GM12878 (cell line): Measurements from ENCODE around the gene ISM1. TPM values are rescaled to one million over a fixed set of nuclear protein-coding genes. Genes with fewer than 3 reads are reported as not detected.

ENCODE experiments used
- ATAC-seq: fragments of 200-7000 bp; cut with Tn5 transposase; 3 replicates; pipeline ENCODE4 v1.9.1; 2020; ENCODE audit warnings: mild to moderate bottlenecking, moderate library complexity
- BruUV-seq: library from RNA; stranded (reverse); fragments of 400-500 nt; replicated peaks from 2 replicates; lab custom pipeline; 2021; lab: Mats Ljungman, UMichigan
- CTCF ChIA-PET: fragments of 300-600 bp; sonication (Branson Sonifier 250); formaldehyde crosslinking; extraction: SDS; loops from one replicate; lab custom pipeline; 2021; ENCODE audit warnings: inconsistent platforms; lab: Yijun Ruan, JAX
- POLR2A ChIA-PET: fragments of 350-600 bp; formaldehyde crosslinking; extraction: SDS; loops from one replicate; lab custom pipeline; 2021; ENCODE audit warnings: inconsistent platforms; lab: Charles Lee
- RAD21 ChIA-PET: fragments of 300-600 bp; sonication (Branson Sonifier 250); formaldehyde crosslinking; loops from one replicate; lab custom pipeline; 2023; ENCODE audit warnings: antibody characterized with exemption; ENCODE audit not compliant: unreplicated experiment; lab: Charles Lee
- SMC1A ChIA-PET: fragments of 300-600 bp; sonication (Branson Sonifier 250); formaldehyde crosslinking; loops from one replicate; lab custom pipeline; 2023; ENCODE audit not compliant: unreplicated experiment, uncharacterized antibody; lab: Charles Lee
- DNase-seq: peaks from one replicate; pipeline ENCODE4 v3.0.0-alpha.2; 2011; ENCODE audit warnings: low read depth, low spot score
- FAIRE-seq: peaks from 3 replicates; lab custom pipeline; 2011; peaks lifted over from hg19 to GRCh38; lab: Jason Lieb, UNC
- H2AFZ ChIP-seq: 2 replicates; pipeline ENCODE4 v1.6.0; 2011; ENCODE audit warnings: low read depth, low read length, control low read depth; ENCODE audit not compliant: control insufficient read depth
- H3K27ac ChIP-seq: 2 replicates; pipeline ENCODE4 v1.5.1; 2011; ENCODE audit warnings: control low read depth; ENCODE audit not compliant: control insufficient read depth, insufficient read depth
- H3K27me3 ChIP-seq, 2 experiments: replicated peaks in 1 of 2; 2 replicates each; pipeline versions ENCODE4 v1.6.0 to v1.6.1; 2011; ENCODE audit warnings: low read length in 1 of 2; ENCODE audit not compliant: control insufficient read depth in 2 of 2, insufficient read depth in 2 of 2
- H3K36me3 ChIP-seq, 2 experiments: 2 replicates each; pipeline ENCODE4 v1.5.1; 2011; ENCODE audit warnings: low read length in 1 of 2; ENCODE audit not compliant: control insufficient read depth in 2 of 2, insufficient read depth in 2 of 2
- H3K4me1 ChIP-seq: 2 replicates; pipeline ENCODE4 v1.6.1; 2011; ENCODE audit warnings: mild to moderate bottlenecking, low read length, moderate library complexity, mixed read lengths; ENCODE audit not compliant: control insufficient read depth, insufficient read depth
- H3K4me2 ChIP-seq: 2 replicates; pipeline ENCODE4 v1.6.0; 2011; ENCODE audit warnings: control low read depth; ENCODE audit not compliant: control insufficient read depth, insufficient read depth
- H3K4me3 ChIP-seq: fragments of 200-600 bp; sonication (generic); 2 replicates; pipeline ENCODE4 v1.5.1; 2016
- H3K79me2 ChIP-seq: 2 replicates; pipeline ENCODE4 v1.6.0; 2011; ENCODE audit warnings: low read length; ENCODE audit not compliant: control insufficient read depth, insufficient read depth
- H3K9ac ChIP-seq: 2 replicates; pipeline ENCODE4 v1.8.0; 2011; ENCODE audit warnings: low read length, control low read depth, mixed read lengths; ENCODE audit not compliant: control insufficient read depth, insufficient read depth
- H3K9me3 ChIP-seq: replicated peaks from 3 replicates; pipeline ENCODE4 v1.5.1; 2011; ENCODE audit warnings: mild to moderate bottlenecking, low read length; ENCODE audit not compliant: control insufficient read depth, insufficient read depth
- H4K20me1 ChIP-seq: 2 replicates; pipeline ENCODE4 v1.6.0; 2011; ENCODE audit not compliant: control insufficient read depth, insufficient read depth
- BACH1 ChIP-seq: fragments of 450-650 bp; IDR thresholded peaks from 2 replicates; pipeline ENCODE4 v1.6.1; 2017; ENCODE audit warnings: mild to moderate bottlenecking, borderline replicate concordance
- HDAC2 ChIP-seq: fragments of 200-600 bp; sonication (generic); IDR thresholded peaks from 2 replicates; pipeline ENCODE4 v1.6.1; 2017
- MYB ChIP-seq: fragments of 150-350 bp; IDR thresholded peaks from 2 replicates; pipeline ENCODE4 v1.6.1; 2014; ENCODE audit warnings: mild to moderate bottlenecking, low read depth, low read length, borderline replicate concordance
- NBN ChIP-seq: fragments of 450-650 bp; IDR thresholded peaks from 2 replicates; pipeline ENCODE4 v1.6.1; 2016
- NFYB ChIP-seq: IDR thresholded peaks from 2 replicates; pipeline ENCODE4 v1.6.1; 2011; ENCODE audit warnings: low read depth, mild to moderate bottlenecking, low read length, improper control_type of control experiment, moderate library complexity; ENCODE audit not compliant: insufficient read depth
- NKRF ChIP-seq: fragments of 450-650 bp; conservative IDR thresholded peaks from 2 replicates; pipeline ENCODE4 v1.6.1; 2017; ENCODE audit warnings: mild to moderate bottlenecking, moderate library complexity
- PBX3 ChIP-seq: IDR thresholded peaks from 2 replicates; pipeline ENCODE4 v1.6.1; 2011; ENCODE audit warnings: mild to moderate bottlenecking, low read depth, low read length, moderate library complexity; ENCODE audit not compliant: insufficient replicate concordance
- PKNOX1 ChIP-seq: fragments of 450-650 bp; IDR thresholded peaks from 2 replicates; pipeline ENCODE4 v1.6.1; 2016; ENCODE audit warnings: mild to moderate bottlenecking
- SKIL ChIP-seq: fragments of 450-650 bp; IDR thresholded peaks from 2 replicates; pipeline ENCODE4 v1.6.1; 2017; ENCODE audit warnings: mild to moderate bottlenecking, low read depth, inconsistent platforms; ENCODE audit not compliant: poor library complexity, severe bottlenecking
- SUPT20H ChIP-seq: IDR thresholded peaks from 2 replicates; pipeline ENCODE4 v1.6.1; 2011; ENCODE audit warnings: low read depth, mild to moderate bottlenecking, low read length, moderate library complexity, borderline replicate concordance; ENCODE audit not compliant: control insufficient read depth
- SUZ12 ChIP-seq: fragments of 200-600 bp; sonication (generic); IDR thresholded peaks from one replicate; pipeline ENCODE4 v1.6.1; 2018; ENCODE audit warnings: antibody characterized with exemption, mild to moderate bottlenecking; ENCODE audit not compliant: unreplicated experiment
- WRNIP1 ChIP-seq: IDR thresholded peaks from 2 replicates; pipeline ENCODE4 v1.6.1; 2011; ENCODE audit warnings: low read depth, low read length, improper control_type of control experiment, borderline replicate concordance
- ZBTB33 ChIP-seq: fragments of 450-650 bp; IDR thresholded peaks from 2 replicates; pipeline ENCODE4 v1.6.1; 2017; ENCODE audit warnings: mild to moderate bottlenecking
- WGBS: methylation state at CpG from one replicate; pipeline ENCODE4 v1.1.6; 2016; ENCODE audit warnings: low lambda C conversion rate; ENCODE audit not compliant: insufficient replicate concordance, insufficient coverage; ENCODE audit errors: missing lambda C conversion rate; 5-methylcytosine and 5-hydroxymethylcytosine counted together
- in situ Hi-C: fragments of 300-500 bp; cut with MboI; formaldehyde crosslinking; loops from 9 replicates; pipeline ENCODE4 v1.14.3; 2018; ENCODE audit warnings: mixed read lengths
- intact Hi-C: fragments of 100-400 bp; cut with micrococcal nuclease; formaldehyde crosslinking; loops from one replicate; pipeline ENCODE4 v1.14.2; 2022; ENCODE audit not compliant: unreplicated experiment
- polyA plus RNA-seq, 11 experiments: library from polyadenylated mRNA; depleted of rRNA in 4 of 11; unstranded in 6 of 11; stranded (reverse) in 5 of 11; fragments of >200 nt; fragmentation: Nextera tagmentation in 4 of 11; fragmentation: Illumina TruSeq in 1 of 11; extraction: Ambion mirVana in 4 of 11; extraction: Trizol in 1 of 11; gene quantifications; 1 replicate in 1 of 11; 2 replicates in 10 of 11; pipeline versions ENCODE4 v1.2.1 to v1.2.3, GENCODE V29; 2011 to 2016; ENCODE audit warnings: inconsistent platforms in 2 of 11, missing spikeins in 2 of 11, low read depth in 1 of 11
- total RNA-seq, 4 experiments: library from RNA; depleted of rRNA in 3 of 4; stranded (reverse); fragments of >200 nt in 3 of 4; fragmentation: Illumina TruSeq in 1 of 4; extraction: Trizol in 1 of 4; gene quantifications; 2 replicates each; pipeline versions ENCODE4 v1.2.1 to v1.2.3, GENCODE V29; 2013 to 2021

ISM1 gene
- total and polyA plus RNA-seq, 10 of the 15 experiments (the other 5 are each of a cell fraction or from before 2014, with no cell fraction given): 0.01 to 0.03 TPM; not detected in 8

- no peak for TF ChIP-seq SUPT20H
Observed at GRCh38 chr20:13199279-13199678, 21.8 kb upstream of the ISM1 start (continued).

GRCh38 chr20:13200767-13201500 lies 20.1 kb upstream of the ISM1 start:
- no TSS peak for BruUV-seq
- Histone ChIP-seq H3K4me2 (no peak overlapping the region), H3K9me3 (no peaks in the 10 kb centered on the region), H4K20me1 (no peaks in the 10 kb centered on the region), H3K4me1 (no peaks in the 10 kb centered on the region), H3K9ac (no peak overlapping the region), H3K4me3 (no peak overlapping the region), H3K36me3 (no peaks in the 10 kb centered on the region), H3K27me3 (peaks cover 0 to 4% of the 10 kb centered on the region in 2 experiments; a peak in 3 of 4 replicates), H3K79me2 (no peaks in the 10 kb centered on the region), H3K27ac (no peak overlapping the region), H2AFZ (no peak overlapping the region)
- ChIA-PET RAD21 (no interaction called here), CTCF (no interaction called here), POLR2A (no interaction called here), SMC1A (no interaction called here)
- DNase-seq (no peak), ATAC-seq (no peak), FAIRE-seq (no peak)
- whole genome bisulfite sequencing: 42% methylated on average over 5 of the region's 5 CpGs
- in situ Hi-C loops (no loop called here), intact Hi-C loops (no loop called here)
- no peak for TF ChIP-seq SKIL
- TF ChIP-seq ZBTB33: no peak
- no peak for TF ChIP-seq WRNIP1
- no peak for TF ChIP-seq NBN
- no peak for TF ChIP-seq PKNOX1
- TF ChIP-seq SUZ12: no peak
- TF ChIP-seq BACH1: no peak
- no peak for TF ChIP-seq PBX3
- no peak for TF ChIP-seq NKRF
- TF ChIP-seq NFYB: no peak
- TF ChIP-seq HDAC2: no peak
- no peak for TF ChIP-seq MYB
